ENCODE data around the gene HBA2. TPM values are rescaled to one million over a fixed set of nuclear protein-coding genes. Genes with fewer than 3 reads are reported as not detected.
"Not testable (repeated sequence)": the region's sequence is repeated elsewhere in the genome, so short reads cannot be mapped to it uniquely, and the experiment has no call there.

HBA2 gene
- total RNA-seq: not detected in 2 replicates

DNA sequence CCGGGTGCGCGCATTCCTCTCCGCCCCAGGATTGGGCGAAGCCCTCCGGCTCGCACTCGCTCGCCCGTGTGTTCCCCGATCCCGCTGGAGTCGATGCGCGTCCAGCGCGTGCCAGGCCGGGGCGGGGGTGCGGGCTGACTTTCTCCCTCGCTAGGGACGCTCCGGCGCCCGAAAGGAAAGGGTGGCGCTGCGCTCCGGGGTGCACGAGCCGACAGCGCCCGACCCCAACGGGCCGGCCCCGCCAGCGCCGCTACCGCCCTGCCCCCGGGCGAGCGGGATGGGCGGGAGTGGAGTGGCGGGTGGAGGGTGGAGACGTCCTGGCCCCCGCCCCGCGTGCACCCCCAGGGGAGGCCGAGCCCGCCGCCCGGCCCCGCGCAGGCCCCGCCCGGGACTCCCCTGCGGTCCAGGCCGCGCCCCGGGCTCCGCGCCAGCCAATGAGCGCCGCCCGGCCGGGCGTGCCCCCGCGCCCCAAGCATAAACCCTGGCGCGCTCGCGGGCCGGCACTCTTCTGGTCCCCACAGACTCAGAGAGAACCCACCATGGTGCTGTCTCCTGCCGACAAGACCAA lies at the start of gene HBA2:
TSS of gene HBA2 (plus strand) at position 503 of the 568 bp plus-strand sequence. CDS start at position 540, 37 bp downstream.
- H3K27me3 ChIP-seq (ENCODE audit: control insufficient read depth, insufficient read depth, low read length): peaks cover 20% of the 10 kb centered on the region
- not testable (repeated sequence) for FAIRE-seq; H3K4me3 ChIP-seq (ENCODE audit: low read depth, low read length); H3K36me3 ChIP-seq (ENCODE audit: control insufficient read depth, insufficient read depth, low read length); DNase-seq (ENCODE audit: low read depth)

DNA sequence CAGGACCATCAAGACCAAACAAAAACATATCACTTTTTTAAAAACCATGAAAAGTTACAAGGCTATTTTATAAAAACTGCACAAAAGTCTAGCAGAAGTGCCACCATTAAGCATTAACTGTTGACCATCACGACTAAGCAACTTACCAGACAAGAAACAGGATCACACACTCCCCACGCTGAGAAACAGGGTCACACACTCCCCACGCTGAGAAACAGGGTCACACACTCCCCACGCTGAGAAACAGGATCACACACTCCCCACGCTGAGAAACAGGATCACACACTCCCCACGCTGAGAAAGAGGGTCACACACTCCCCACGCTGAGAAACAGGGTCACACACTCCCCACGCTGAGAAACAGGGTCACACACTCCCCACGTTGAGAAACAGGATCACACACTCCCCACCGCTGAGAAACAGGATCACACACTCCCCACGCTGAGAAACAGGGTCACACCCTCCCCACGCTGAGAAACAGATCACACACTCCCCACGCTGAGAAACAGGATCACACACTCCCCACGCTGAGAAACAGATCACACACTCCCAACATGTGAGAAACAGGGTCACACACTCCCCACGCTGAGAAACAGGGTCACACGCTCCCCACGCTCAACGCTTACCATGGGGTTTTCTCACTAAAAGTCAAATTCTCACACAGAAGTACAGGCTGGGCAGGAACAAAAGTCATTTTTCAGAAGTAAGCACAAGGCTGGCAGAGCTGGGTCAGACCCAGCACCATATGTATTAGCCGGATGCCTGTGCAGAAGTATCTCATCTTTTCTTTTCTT lies 48.9 kb upstream of the HBA2 start:
- not testable (repeated sequence) for H3K4me3 ChIP-seq (ENCODE audit: low read depth, low read length); FAIRE-seq; H3K36me3 ChIP-seq (ENCODE audit: control insufficient read depth, insufficient read depth, low read length); H3K27me3 ChIP-seq (ENCODE audit: control insufficient read depth, insufficient read depth, low read length); DNase-seq (ENCODE audit: low read depth)

- H3K36me3 ChIP-seq (ENCODE audit: control insufficient read depth, insufficient read depth, low read length): peaks cover 5% of the 10 kb centered on the region
- no peak for DNase-seq (ENCODE audit: low read depth)
- H3K4me3 ChIP-seq (ENCODE audit: low read depth, low read length): no peak overlapping the region
- no peaks in the 10 kb centered on the region for H3K27me3 ChIP-seq (ENCODE audit: control insufficient read depth, insufficient read depth, low read length)
- no peak for FAIRE-seq
- TF ChIP-seq CTCF (IDR thresholded peaks at IDR 0.05; ENCODE audit: insufficient read depth, low read length, severe bottlenecking): no peak
Observed at GRCh38 chr16:125011-125410, 47.7 kb upstream of the HBA2 start.

GRCh38 chr16:129075-129474 lies 43.6 kb upstream of the HBA2 start:
- no peak overlapping the region for H3K4me3 ChIP-seq (ENCODE audit: low read depth, low read length)
- peaks cover 3% of the 10 kb centered on the region for H3K36me3 ChIP-seq (ENCODE audit: control insufficient read depth, insufficient read depth, low read length)
- no peaks in the 10 kb centered on the region for H3K27me3 ChIP-seq (ENCODE audit: control insufficient read depth, insufficient read depth, low read length)
- DNase-seq (ENCODE audit: low read depth) (no peak), FAIRE-seq (no peak)
- no peak for TF ChIP-seq CTCF (IDR thresholded peaks at IDR 0.05; ENCODE audit: insufficient read depth, low read length, severe bottlenecking)

GRCh38 chr16:130533-131173 lies 42.0 kb upstream of the HBA2 start:
- DNase-seq (ENCODE audit: low read depth) (no peak), FAIRE-seq (no peak)
- Histone ChIP-seq H3K27me3 (ENCODE audit: control insufficient read depth, insufficient read depth, low read length) (no peaks in the 10 kb centered on the region), H3K36me3 (ENCODE audit: control insufficient read depth, insufficient read depth, low read length) (peaks cover 3% of the 10 kb centered on the region), H3K4me3 (ENCODE audit: low read depth, low read length) (no peak overlapping the region)
- TF ChIP-seq CTCF (IDR thresholded peaks at IDR 0.05; ENCODE audit: insufficient read depth, low read length, severe bottlenecking): no peak

GRCh38 chr16:132120-132519 lies 40.6 kb upstream of the HBA2 start:
- H3K4me3 ChIP-seq (ENCODE audit: low read depth, low read length): no peak overlapping the region
- H3K27me3 ChIP-seq (ENCODE audit: control insufficient read depth, insufficient read depth, low read length): no peaks in the 10 kb centered on the region
- TF ChIP-seq CTCF (IDR thresholded peaks at IDR 0.05; ENCODE audit: insufficient read depth, low read length, severe bottlenecking): no peak
- peaks cover 3% of the 10 kb centered on the region for H3K36me3 ChIP-seq (ENCODE audit: control insufficient read depth, insufficient read depth, low read length)
- FAIRE-seq (no peak), DNase-seq (ENCODE audit: low read depth) (no peak)
